GM18499 (cell line): Measurements from ENCODE around the gene NFKBIA.
"Not testable (repeated sequence)": the region's sequence is repeated elsewhere in the genome, so short reads cannot be mapped to it uniquely, and the experiment has no call there.

Experiments
- ATAC-seq: cut with Tn5 transposase; IDR thresholded peaks from one replicate; pipeline ENCODE4 v1.9.1; 2021; ENCODE audit warnings: moderate number of reproducible peaks; ENCODE audit not compliant: insufficient read depth, unreplicated experiment

The NFKBIA gene

DNA sequence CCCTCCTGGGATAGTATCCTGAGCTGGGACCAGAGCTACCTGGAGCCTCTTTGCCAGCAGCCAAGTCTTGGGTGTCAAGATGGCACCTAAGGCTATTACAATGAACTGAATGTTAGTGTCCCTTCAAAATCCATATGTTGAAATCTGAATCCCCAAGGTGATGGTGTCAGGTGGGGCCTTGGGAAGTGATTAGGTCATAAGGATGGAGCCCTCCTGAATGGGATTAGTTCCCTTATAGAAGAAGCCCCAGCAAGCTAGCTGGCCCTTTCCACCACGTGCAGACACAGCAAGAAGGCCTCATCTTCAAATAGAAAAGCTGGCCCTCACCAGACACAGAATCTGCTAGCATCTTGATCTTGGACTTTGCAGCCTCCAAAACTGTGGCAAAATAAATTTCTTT, 12.4 kb downstream of the NFKBIA start:
- ATAC-seq: no peak

DNA sequence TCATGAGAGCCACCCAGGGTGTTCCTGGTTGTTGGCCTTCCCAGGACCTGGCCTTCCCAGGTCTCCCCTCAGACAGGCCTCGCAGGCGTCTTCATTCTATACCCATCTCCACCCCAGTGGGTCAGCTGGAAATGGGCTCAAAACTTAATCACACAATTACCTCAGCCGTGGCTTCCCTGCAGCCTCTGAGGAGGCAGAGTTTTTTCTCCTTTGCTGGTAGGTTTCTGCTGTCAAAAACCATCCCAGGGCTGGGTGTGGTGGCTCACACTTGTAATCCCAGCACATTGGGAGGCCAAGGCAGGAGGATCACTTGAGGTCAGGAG, 13.2 kb downstream of the NFKBIA start:
- no peak for ATAC-seq

DNA sequence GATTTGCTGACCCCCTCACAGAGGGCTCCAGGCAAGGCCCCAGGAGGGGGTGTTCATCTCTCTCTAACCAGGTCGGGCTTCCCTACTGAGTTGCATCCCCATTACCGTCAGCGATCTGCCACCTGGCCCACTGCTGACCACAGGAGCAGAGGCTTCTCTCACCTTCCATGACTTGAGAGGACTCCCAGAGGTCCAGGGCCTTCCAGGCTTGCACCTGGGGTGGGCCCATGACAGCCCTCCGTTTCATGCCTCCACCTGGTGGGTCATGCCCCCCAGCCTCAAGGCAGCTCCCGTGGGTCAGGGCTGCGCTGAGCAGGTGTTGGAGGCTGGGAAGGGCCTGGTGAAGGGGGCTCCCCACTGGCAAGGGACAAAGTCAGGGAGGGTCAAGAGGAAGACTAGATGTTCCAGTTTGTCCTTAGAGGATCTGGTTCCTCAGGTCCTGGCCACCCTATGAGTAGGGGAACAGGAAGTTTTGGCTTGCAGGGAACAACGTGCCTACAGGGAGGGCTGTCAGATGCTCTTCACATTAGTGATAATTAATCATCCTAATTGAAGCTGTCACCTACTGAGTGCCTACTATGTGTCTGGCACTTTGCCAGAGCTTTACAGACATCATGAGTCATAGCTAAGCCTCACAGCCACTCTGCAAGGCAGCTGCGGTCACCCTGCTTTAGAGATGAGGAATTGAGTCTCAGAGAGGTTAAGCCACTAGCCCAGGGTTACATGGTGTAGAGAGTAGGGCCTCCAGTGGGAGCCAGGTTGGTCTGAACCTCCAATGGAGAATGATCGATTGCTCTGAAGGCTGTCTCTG, 13.8 kb downstream of the NFKBIA start:
- ATAC-seq: no peak

DNA sequence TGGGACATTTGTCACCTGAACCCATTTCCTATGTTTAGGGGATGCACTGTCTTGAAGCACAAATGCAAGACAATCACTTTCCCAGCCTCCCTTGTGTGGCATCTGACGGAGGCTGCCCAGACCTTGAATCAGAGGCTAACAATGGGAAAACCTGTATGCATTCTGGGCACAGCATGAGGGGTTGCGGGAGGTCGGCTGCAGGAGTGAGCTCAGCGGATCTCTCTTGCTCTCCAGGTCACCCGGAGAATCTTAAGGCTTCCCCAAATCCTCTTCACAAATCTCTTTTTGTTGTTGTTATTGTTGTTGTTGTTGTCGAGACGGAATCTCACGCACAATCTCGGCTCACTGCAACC, 15.3 kb downstream of the NFKBIA start:
- ATAC-seq: no peak

DNA sequence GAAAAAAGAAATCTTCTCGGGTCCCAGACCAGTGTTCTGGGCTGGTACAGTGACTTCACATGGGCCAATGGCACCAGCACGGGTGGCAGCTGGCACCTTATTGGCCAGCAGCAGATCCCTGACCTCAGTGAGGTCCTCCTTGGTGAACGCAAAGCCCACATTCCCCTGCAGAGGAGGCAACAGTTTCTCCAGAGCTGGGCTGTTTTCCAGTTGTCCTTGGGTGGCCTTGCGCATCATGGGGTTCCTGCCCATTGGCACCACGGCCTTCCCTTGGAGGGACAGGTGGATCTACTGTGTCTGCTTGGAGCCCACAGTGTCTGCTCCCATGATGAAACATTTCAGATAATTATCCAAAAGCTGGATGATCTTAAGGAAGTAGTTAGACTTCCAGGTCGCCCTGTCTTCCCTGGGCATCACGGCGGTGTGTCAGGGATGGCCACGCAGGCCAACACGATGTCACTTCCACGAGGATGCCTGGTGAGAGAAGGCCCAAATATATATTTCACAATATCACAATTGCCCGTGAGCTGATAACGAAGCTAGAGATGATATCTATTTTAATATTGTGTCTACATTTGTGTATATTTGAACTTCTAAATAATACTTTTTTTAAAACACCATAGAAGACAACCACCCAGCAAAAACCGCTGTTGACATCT, 15.8 kb downstream of the NFKBIA start:
- no peak for ATAC-seq

- ATAC-seq: no peak
Observed at GRCh38 chr14:35387713-35388579, 16.6 kb downstream of the NFKBIA start.

DNA sequence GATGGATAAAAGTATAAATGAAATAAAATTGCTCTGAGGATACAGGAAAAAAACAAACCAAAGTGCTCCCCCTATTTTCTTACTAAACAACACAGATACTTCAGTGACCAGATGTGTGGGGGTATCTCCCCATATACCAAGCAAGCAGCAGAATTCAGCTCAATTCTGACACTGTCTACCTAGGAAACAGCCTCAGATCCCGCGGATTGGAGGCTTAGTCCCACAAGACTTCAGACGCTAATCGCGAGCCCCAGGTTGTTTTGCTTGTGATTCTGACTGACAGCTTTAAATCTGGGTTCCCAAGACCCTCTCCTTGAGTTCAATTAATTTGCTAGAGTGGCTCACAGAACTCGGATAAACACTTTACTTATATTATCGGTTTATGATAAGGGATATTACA, 17.3 kb downstream of the NFKBIA start:
- ATAC-seq: no peak

- ATAC-seq: no peak
Observed at GRCh38 chr14:35386673-35387125, 17.9 kb downstream of the NFKBIA start.

- no peak for ATAC-seq
Observed at GRCh38 chr14:35385042-35385839, 19.3 kb downstream of the NFKBIA start.

DNA sequence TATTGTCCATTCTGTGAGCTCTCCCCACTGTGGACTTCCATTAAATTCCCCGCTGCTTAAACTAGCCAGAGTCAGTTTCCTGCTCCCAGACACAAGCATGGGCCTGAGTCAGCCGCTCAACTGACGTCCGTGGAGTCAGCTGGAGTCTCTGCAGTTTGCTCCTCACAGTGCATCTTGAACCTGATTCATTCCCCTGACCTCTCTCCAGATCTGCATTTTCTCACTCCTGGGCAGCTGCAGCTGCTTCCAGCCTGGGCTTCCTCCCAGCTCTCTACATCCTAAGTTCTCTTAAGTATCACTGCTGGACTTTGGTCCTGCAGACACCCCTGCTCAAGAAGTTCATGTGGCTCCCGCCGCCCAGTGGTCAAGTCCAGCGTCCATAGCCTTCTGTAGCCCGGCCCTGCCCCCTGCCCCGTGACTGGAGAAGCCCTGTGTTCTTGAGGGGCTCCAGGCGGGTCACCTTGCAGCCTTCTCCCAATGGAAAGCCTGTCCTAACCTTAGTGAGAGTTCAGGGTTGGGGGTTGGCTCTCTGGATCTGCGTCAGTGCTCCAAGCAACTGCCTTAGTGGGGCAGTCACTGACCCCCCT, 20.0 kb downstream of the NFKBIA start:
- ATAC-seq: no peak

- no peak for ATAC-seq
Observed at GRCh38 chr14:35383569-35384454, 20.7 kb downstream of the NFKBIA start.

- no peak for ATAC-seq
Observed at GRCh38 chr14:35380794-35381193, 23.8 kb downstream of the NFKBIA start.

DNA sequence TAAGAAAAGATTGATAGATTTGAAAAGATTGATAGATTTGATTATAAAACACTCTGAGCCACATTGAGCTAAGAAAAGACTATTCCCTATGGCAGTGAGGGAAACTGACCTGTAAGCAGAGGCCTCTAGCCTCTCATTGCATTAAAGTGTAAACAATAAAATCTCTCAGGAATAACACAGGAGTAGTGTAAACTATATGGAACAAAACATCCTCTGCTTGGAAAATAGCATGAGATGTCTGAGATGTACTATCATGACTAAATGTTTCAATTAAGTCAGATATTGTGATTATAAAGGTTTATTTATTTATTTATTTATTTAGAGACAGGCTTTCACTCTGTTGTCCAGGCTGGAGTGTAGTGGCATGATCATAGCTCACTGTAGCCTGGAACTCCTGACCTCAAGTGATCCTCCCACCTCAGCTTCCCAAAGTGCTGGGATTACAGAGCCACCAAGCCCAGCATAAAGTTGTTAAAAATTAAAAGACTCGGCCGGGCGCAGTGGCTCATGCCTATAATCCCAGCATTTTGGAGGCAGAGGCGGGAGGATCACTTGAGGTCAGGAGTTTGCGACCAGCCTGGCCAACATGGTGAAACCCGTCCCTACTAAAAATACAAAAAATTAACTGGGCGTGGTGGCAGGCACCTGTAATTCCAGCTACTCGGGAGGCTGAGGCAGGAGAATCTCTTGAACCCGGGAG, 25.2 kb downstream of the NFKBIA start:
- ATAC-seq: not testable (repeated sequence)

DNA sequence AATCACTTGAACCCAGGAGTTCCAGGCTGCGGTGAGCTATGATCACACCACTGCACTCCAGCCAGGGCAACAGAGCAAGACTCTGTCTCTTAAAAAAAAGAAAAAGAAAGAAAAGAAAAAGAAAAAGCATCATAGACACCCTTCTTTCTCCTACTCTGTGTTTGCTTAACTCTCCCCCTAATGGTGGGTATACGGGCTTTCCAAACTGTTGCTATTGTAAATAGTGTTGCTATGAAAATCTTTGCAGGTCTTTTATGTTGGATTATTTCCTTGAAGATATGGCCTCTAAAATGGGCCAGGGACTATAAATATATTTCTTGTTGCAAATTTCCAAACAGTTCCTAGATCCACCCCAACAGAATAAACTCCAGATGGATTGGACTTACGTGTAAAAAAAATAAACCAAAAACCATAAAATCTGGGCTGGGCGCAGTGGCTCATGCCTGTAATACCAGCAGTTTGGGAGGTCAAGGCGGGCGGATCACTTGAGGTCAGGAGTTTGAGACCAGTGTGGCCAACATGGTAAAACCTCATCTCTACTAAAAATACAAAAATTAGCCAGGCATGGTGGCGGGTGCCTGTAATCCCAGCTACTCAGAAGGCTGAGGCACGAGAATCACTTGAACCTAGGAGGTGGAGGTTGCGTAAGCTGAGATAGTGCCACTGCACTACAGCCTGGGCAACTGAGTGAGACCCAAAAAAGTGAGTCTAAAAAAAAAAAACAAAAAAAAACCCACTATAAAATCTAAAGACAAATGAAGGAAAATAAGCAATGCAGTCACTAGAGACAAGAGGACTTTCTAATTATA, 25.9 kb downstream of the NFKBIA start:
- no peak for ATAC-seq

GRCh38 chr14:35375558-35376025, 29.0 kb downstream of the NFKBIA start:
- no peak for ATAC-seq

DNA sequence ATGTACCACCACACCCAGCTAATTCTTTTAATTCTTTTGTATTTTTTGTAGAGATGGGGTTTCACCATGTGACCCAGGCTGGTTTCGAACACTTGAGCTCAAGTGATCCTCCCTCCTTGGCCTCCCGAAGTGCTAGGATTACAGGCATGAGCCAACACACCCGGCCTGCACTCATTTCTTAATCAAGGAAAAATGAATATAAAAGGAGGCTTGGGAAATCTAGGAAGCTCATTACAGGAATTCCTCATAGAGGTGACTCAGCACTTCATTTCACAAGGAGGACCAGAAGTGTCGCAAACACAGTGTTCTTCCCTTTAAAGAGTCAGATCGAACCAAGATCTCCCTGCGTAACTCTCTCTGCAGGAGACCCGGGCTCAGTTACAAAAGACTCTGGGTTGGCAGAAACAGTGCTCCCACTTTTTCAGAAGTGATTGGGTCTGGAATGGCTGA, 30.3 kb downstream of the NFKBIA start:
- ATAC-seq: no peak

DNA sequence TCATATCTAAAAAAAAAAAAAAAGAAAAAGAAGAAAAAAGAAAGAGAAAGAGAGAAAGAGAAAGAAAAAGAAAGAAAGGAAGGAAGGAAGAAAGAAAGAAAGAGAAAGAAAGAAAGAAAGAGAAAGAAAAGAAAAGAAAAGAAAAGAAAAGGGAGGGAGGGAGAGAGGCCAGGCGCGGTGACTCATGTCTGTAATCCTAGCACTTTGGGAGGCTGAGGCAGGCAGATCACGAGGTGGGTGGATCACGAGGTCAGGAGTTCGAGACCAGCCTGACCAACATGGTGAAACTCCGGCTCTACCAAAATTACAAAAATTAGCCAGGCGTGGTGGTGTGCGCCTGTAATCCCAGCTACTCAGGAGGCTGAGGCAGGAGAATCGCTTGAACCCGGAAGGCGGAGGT, 31.3 kb downstream of the NFKBIA start:
- ATAC-seq: not testable (repeated sequence)
